Neural cell (in vitro differentiated cells): ENCODE measurements around the gene MRPS6. TPM values are rescaled to one million over a fixed set of nuclear protein-coding genes. Genes with fewer than 3 reads are reported as not detected.

Experiments used
- H2AFZ ChIP-seq: fragments of 200-600, 300-800 bp; sonication (generic), shearing (Covaris generic); 2 replicates; pipeline ENCODE4 v1.6.0; 2014; ENCODE audit warnings: low read depth, mild to moderate bottlenecking, antibody characterized with exemption, low read length, moderate library complexity
- H3F3A ChIP-seq: fragments of 200-600 bp; shearing (Covaris generic); 2 replicates; pipeline ENCODE4 v1.6.1; 2016; ENCODE audit warnings: mild to moderate bottlenecking, moderate library complexity, mixed read lengths, antibody characterized with exemption, low read length; ENCODE audit not compliant: insufficient read depth, poor library complexity, severe bottlenecking
- H3K27ac ChIP-seq: fragments of 200-600, 300-800 bp; sonication (generic), shearing (Covaris generic); 2 replicates; pipeline ENCODE4 v1.5.1; 2014; ENCODE audit warnings: mild to moderate bottlenecking, low read length, moderate library complexity
- H3K27me3 ChIP-seq: fragments of 300-800, 200-600 bp; sonication (generic), shearing (Covaris generic); 2 replicates; pipeline ENCODE4 v1.6.0; 2014; ENCODE audit warnings: mild to moderate bottlenecking, low read depth, low read length, moderate library complexity; ENCODE audit not compliant: insufficient read depth
- H3K36me3 ChIP-seq: fragments of 300-800, 200-600 bp; sonication (generic), shearing (Covaris generic); 2 replicates; pipeline ENCODE4 v1.5.1; 2014; ENCODE audit warnings: mild to moderate bottlenecking, antibody characterized with exemption, low read length, moderate library complexity; ENCODE audit not compliant: insufficient read depth
- H3K4me2 ChIP-seq: fragments of 300-800, 200-600 bp; sonication (generic), shearing (Covaris generic); 2 replicates; pipeline ENCODE4 v1.6.0; 2014; ENCODE audit warnings: mild to moderate bottlenecking, low read length
- H3K4me3 ChIP-seq: fragments of 300-800, 200-600 bp; sonication (generic), shearing (Covaris generic); 2 replicates; pipeline ENCODE4 v1.5.1; 2014; ENCODE audit warnings: mild to moderate bottlenecking, low read length, moderate library complexity
- H3K79me2 ChIP-seq: fragments of 200-600 bp; shearing (Covaris generic); replicated peaks from 2 replicates; pipeline ENCODE4 v1.6.0; 2014; ENCODE audit warnings: mild to moderate bottlenecking, low read length, moderate library complexity; ENCODE audit not compliant: insufficient read depth
- H3K9ac ChIP-seq: fragments of 300-800, 200-600 bp; sonication (generic), shearing (Covaris generic); 2 replicates; pipeline ENCODE4 v1.6.1; 2016; ENCODE audit warnings: mild to moderate bottlenecking, low read length, mixed read lengths
- H3K9me2 ChIP-seq: fragments of 200-600 bp; shearing (Covaris generic); 2 replicates; pipeline ENCODE4 v1.6.1; 2016; ENCODE audit warnings: mild to moderate bottlenecking, low read length, mixed read lengths; ENCODE audit not compliant: insufficient read depth
- H3K9me3 ChIP-seq: fragments of 200-600, 300-800 bp; sonication (generic), shearing (Covaris generic); 2 replicates; pipeline ENCODE4 v1.6.1; 2016; ENCODE audit warnings: mild to moderate bottlenecking, mixed run types, low read length, moderate library complexity, mixed read lengths
- H4K20me1 ChIP-seq: fragments of 200-600 bp; shearing (Covaris generic); 2 replicates; pipeline ENCODE4 v1.6.1; 2016; ENCODE audit warnings: mild to moderate bottlenecking, mixed run types; ENCODE audit not compliant: insufficient read depth
- EP300 ChIP-seq: fragments of 450-650 bp; conservative IDR thresholded peaks from 2 replicates; pipeline ENCODE4 v1.6.1; 2014; ENCODE audit warnings: antibody characterized with exemption, mild to moderate bottlenecking, moderate library complexity; ENCODE audit not compliant: poor library complexity, severe bottlenecking
- EZH2 ChIP-seq: fragments of 200-600, 300-800 bp; shearing (Covaris generic), sonication (generic); IDR thresholded peaks from 2 replicates; pipeline ENCODE4 v1.6.1; 2014; ENCODE audit warnings: antibody characterized with exemption, low read length, borderline replicate concordance, mild to moderate bottlenecking; ENCODE audit not compliant: insufficient read depth, poor library complexity, severe bottlenecking
- MXI1 ChIP-seq: fragments of 450-650 bp; conservative IDR thresholded peaks from 2 replicates; pipeline ENCODE4 v1.6.1; 2014; ENCODE audit warnings: antibody characterized with exemption, mild to moderate bottlenecking; ENCODE audit not compliant: poor library complexity, severe bottlenecking
- POLR2AphosphoS5 ChIP-seq: IDR thresholded peaks from 2 replicates; pipeline ENCODE4 v1.6.1; 2012
- RAD21 ChIP-seq: fragments of 450-650 bp; conservative IDR thresholded peaks from 2 replicates; pipeline ENCODE4 v1.6.1; 2014; ENCODE audit warnings: antibody characterized with exemption, mild to moderate bottlenecking, moderate library complexity
- SMC3 ChIP-seq: fragments of 450-650 bp; conservative IDR thresholded peaks from 2 replicates; pipeline ENCODE4 v1.6.1; 2014; ENCODE audit warnings: antibody characterized with exemption, mild to moderate bottlenecking, moderate library complexity; ENCODE audit not compliant: poor library complexity
- TAF1 ChIP-seq: IDR thresholded peaks from 2 replicates; pipeline ENCODE4 v1.6.1; 2012; ENCODE audit warnings: low read depth
- polyA plus RNA-seq: library from polyadenylated mRNA; depleted of rRNA; stranded (reverse); fragments of >200 nt; gene quantifications from 2 replicates; pipeline ENCODE4 v1.2.3, GENCODE V29; 2014
- TF ChIP-seq, protein P1 (sequence below): fragments of 450-650 bp; IDR thresholded peaks from 2 replicates; pipeline ENCODE4 v1.5.1; 2014; ENCODE audit warnings: antibody characterized with exemption, mild to moderate bottlenecking, moderate library complexity; ENCODE audit not compliant: poor library complexity, severe bottlenecking
- TF ChIP-seq, protein P2 (sequence below): IDR thresholded peaks from 2 replicates; pipeline ENCODE4 v1.6.1; 2012; ENCODE audit warnings: borderline replicate concordance

Gene MRPS6
- polyA plus RNA-seq, 1 donor from 2014 or later = 70.1 TPM

DNA sequence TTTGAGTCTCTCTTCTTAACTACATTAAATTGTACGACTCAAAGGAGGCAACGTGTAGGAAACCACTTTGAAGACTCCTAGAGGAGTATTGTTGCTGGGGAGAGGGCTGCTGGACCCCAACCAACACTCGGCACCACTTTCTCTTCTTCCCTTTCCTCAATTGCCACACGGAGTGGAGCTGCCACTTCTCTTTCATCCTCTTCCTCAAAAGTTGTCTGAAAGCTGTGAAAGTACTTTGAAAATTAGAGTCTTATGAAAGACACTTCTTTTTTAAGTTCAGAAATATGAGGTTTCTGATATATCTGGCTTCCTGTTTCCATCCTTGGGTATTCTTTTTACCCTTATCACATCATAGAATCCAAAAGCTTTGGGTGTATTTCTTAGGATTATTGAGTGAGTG is 59.5 kb downstream of the MRPS6 start:
- Histone ChIP-seq H3K9ac (no peak overlapping the region), H3K4me2 (no peak overlapping the region), H3K79me2 (peaks cover 27% of the 10 kb centered on the region), H3F3A (no peaks in the 10 kb centered on the region), H3K9me2 (no peaks in the 10 kb centered on the region), H3K4me3 (no peak overlapping the region), H3K36me3 (no peaks in the 10 kb centered on the region), H4K20me1 (no peaks in the 10 kb centered on the region), H3K27me3 (no peaks in the 10 kb centered on the region), H3K27ac (no peak overlapping the region), H2AFZ (no peak overlapping the region), H3K9me3 (peaks cover 4% of the 10 kb centered on the region)
- TF ChIP-seq EP300 = no peak

DNA sequence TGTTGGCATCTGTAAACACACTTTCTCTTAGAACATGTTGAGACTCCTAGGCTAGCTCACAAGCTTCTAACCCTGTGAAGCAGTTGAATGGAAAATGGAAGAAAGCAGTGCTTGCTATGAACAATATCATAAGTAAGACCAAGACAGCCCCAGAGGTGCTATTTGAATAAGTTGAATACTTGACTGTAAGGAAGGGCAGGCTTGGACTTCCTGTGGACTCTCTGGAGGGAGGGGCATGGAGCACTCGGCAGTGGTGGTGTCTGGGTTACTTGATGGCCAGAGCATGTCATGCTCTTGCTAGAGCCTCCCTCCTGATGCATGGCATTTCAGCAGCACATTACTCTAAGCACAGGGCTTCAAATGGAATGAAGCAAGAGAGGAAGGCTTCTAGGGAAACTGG is 60.0 kb downstream of the MRPS6 start:
- H3K79me2 ChIP-seq = peaks cover 25% of the 10 kb centered on the region
- H3K27ac ChIP-seq = no peak overlapping the region
- TF ChIP-seq EP300 = no peak
- TF ChIP-seq MXI1 = no peak
- TF ChIP-seq EZH2 = no peak
- no peak for TF ChIP-seq TAF1
- no peak for TF ChIP-seq RAD21
- TF ChIP-seq SMC3 = no peak
- no peak overlapping the region for H3K9ac ChIP-seq
- no peaks in the 10 kb centered on the region for H3K27me3 ChIP-seq
- no peaks in the 10 kb centered on the region for H3K9me2 ChIP-seq
- peaks cover 4% of the 10 kb centered on the region for H3K9me3 ChIP-seq
- no peak overlapping the region for H3K4me2 ChIP-seq
- no peak overlapping the region for H3K4me3 ChIP-seq
- no peaks in the 10 kb centered on the region for H4K20me1 ChIP-seq
- no peaks in the 10 kb centered on the region for H3F3A ChIP-seq
- no peak overlapping the region for H2AFZ ChIP-seq
- no peaks in the 10 kb centered on the region for H3K36me3 ChIP-seq

DNA sequence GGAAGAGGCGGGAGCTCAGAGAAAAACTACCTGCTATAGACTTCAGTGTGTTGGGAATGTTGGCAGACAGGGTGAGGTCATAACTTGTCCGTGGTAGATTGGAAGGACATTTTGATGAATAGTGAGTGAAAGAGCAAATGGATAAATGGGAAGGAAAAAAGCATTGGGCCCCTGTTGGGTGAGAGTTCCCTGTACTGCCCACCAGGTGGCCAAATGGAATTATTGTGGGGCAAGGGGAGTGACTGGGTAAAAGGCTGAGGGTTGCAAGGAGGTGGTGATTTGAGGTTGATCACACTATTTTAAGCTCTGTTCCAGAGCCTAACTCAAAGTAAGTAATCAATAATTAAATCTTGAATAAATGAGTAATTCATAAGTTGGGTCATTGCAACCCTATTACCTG is 60.4 kb downstream of the MRPS6 start:
- peaks cover 25% of the 10 kb centered on the region for H3K79me2 ChIP-seq

DNA sequence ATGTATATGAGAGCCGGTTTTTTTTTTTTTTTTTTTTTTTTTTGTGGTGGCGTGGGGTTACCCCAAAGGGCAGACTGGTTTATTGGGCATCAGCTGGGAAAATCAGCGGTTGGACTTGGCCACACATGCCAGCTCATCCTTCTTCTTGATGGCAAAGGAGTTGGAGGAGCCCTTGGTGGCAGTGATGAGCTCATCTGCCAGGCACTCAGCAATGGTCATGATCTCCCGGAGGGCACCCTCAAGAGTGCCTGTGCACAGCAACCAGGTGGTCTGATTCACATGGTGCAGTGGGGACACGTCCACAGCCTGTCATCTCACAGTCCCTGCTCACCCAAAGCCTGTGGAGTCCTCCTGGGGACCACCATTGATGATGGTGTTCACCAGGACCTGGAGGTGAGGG is 62.0 kb downstream of the MRPS6 start:
- Histone ChIP-seq H4K20me1 (no peaks in the 10 kb centered on the region), H3K27me3 (no peaks in the 10 kb centered on the region), H3K27ac (no peak overlapping the region), H3K79me2 (peaks cover 25% of the 10 kb centered on the region), H3F3A (no peaks in the 10 kb centered on the region), H3K9me3 (peaks cover 4% of the 10 kb centered on the region), H3K9ac (no peak overlapping the region), H2AFZ (no peak overlapping the region), H3K9me2 (no peaks in the 10 kb centered on the region), H3K4me3 (no peak overlapping the region), H3K4me2 (no peak overlapping the region), H3K36me3 (no peaks in the 10 kb centered on the region)
- TF ChIP-seq EZH2 = no peak
- TF ChIP-seq, protein P1, sequence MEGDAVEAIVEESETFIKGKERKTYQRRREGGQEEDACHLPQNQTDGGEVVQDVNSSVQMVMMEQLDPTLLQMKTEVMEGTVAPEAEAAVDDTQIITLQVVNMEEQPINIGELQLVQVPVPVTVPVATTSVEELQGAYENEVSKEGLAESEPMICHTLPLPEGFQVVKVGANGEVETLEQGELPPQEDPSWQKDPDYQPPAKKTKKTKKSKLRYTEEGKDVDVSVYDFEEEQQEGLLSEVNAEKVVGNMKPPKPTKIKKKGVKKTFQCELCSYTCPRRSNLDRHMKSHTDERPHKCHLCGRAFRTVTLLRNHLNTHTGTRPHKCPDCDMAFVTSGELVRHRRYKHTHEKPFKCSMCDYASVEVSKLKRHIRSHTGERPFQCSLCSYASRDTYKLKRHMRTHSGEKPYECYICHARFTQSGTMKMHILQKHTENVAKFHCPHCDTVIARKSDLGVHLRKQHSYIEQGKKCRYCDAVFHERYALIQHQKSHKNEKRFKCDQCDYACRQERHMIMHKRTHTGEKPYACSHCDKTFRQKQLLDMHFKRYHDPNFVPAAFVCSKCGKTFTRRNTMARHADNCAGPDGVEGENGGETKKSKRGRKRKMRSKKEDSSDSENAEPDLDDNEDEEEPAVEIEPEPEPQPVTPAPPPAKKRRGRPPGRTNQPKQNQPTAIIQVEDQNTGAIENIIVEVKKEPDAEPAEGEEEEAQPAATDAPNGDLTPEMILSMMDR = no peak
- no peak for TF ChIP-seq RAD21
- TF ChIP-seq MXI1 = no peak
- TF ChIP-seq EP300 = no peak
- no peak for TF ChIP-seq TAF1
- no peak for TF ChIP-seq POLR2AphosphoS5
- TF ChIP-seq, protein P2, sequence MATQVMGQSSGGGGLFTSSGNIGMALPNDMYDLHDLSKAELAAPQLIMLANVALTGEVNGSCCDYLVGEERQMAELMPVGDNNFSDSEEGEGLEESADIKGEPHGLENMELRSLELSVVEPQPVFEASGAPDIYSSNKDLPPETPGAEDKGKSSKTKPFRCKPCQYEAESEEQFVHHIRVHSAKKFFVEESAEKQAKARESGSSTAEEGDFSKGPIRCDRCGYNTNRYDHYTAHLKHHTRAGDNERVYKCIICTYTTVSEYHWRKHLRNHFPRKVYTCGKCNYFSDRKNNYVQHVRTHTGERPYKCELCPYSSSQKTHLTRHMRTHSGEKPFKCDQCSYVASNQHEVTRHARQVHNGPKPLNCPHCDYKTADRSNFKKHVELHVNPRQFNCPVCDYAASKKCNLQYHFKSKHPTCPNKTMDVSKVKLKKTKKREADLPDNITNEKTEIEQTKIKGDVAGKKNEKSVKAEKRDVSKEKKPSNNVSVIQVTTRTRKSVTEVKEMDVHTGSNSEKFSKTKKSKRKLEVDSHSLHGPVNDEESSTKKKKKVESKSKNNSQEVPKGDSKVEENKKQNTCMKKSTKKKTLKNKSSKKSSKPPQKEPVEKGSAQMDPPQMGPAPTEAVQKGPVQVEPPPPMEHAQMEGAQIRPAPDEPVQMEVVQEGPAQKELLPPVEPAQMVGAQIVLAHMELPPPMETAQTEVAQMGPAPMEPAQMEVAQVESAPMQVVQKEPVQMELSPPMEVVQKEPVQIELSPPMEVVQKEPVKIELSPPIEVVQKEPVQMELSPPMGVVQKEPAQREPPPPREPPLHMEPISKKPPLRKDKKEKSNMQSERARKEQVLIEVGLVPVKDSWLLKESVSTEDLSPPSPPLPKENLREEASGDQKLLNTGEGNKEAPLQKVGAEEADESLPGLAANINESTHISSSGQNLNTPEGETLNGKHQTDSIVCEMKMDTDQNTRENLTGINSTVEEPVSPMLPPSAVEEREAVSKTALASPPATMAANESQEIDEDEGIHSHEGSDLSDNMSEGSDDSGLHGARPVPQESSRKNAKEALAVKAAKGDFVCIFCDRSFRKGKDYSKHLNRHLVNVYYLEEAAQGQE = no peak
- no peak for TF ChIP-seq SMC3

More for the DNA sequence above, 60.4 kb downstream of the MRPS6 start:
- no peak overlapping the region for H3K4me2 ChIP-seq
- H3F3A ChIP-seq = no peaks in the 10 kb centered on the region
- TF ChIP-seq SMC3 (no peak), MXI1 (no peak)
- no peak overlapping the region for H3K9ac ChIP-seq
- H3K9me2 ChIP-seq = no peaks in the 10 kb centered on the region
- H3K27ac ChIP-seq = no peak overlapping the region
- H3K4me3 ChIP-seq = no peak overlapping the region
- no peaks in the 10 kb centered on the region for H4K20me1 ChIP-seq
- H3K9me3 ChIP-seq = peaks cover 4% of the 10 kb centered on the region
- no peaks in the 10 kb centered on the region for H3K36me3 ChIP-seq
- H2AFZ ChIP-seq = no peak overlapping the region
- no peaks in the 10 kb centered on the region for H3K27me3 ChIP-seq
